ENCODE measurements around the gene SLC9A3.

SLC9A3 gene

DNA sequence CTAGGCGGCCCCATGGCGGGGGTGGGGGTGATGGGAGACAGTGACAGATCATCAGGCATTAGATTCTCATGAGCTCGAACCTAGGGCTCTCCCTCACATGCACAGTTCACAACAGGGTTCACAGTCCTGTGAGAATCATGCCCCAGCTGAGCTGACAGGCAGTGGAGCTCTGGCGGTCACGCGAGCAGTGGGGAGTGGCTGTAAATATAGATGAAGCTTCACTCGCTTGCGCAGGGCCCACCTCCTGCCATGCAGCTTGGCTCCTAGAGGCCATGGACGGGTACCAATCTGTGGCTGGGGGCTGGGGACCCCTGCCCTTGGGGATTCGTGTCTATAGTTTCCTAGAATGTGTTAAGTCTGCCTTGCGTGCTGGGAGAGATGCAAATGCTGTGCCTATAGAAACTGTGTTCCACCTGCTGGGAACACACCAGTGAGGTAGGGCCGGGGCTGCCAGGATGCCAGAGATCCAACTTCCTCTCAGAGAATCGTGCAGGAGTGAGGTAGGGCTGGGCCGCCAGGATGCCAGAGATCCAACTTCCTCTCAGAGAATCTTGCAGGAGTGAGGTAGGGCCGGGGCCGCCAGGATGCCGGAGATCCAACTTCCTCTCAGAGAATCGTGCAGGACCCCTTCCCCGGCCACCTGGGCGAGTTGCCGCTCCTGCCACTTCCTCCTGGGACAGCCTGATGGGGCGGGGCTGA, 95.3 kb downstream of the SLC9A3 start:
- Histone ChIP-seq H3K4me3 (ENCODE audit: low read length) (no peak overlapping the region), H3K36me3 (ENCODE audit: control insufficient read depth, insufficient read depth, low read length) (no peaks in the 10 kb centered on the region), H3K27me3 (ENCODE audit: control insufficient read depth, insufficient read depth, low read length) (no peaks in the 10 kb centered on the region), H3K4me1 (ENCODE audit: control insufficient read depth, insufficient read depth, low read length) (no peaks in the 10 kb centered on the region), H3K9ac (ENCODE audit: low read length) (no peak overlapping the region), H3K27ac (ENCODE audit: low read depth, low read length) (peak overlapping the region; percentile 65)

DNA sequence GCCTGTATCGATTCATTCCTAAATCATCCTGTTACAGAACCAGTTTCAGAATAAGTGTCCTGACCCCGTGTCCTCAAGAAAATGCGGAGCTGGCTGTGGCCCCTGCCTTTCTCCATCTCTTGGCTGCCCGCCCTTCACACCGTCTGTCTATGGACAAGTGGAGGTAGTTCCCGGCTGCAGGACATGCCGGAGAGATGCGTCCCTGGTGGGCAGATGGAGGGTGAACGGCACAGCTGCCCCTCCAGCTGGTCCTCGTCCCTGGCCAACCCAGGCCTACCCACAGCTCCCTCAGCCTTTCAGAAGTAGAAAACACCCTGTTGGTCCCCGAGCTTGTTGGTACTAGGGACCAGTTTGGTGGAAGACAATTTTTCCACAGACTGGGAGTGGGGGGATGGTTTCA, 96.0 kb downstream of the SLC9A3 start:
- H3K9ac ChIP-seq (ENCODE audit: low read length) = no peak overlapping the region
- H3K27ac ChIP-seq (ENCODE audit: low read depth, low read length) = no peak overlapping the region
- no peak overlapping the region for H3K4me3 ChIP-seq (ENCODE audit: low read length)
- H3K27me3 ChIP-seq (ENCODE audit: control insufficient read depth, insufficient read depth, low read length) = no peaks in the 10 kb centered on the region
- no peaks in the 10 kb centered on the region for H3K4me1 ChIP-seq (ENCODE audit: control insufficient read depth, insufficient read depth, low read length)
- no peaks in the 10 kb centered on the region for H3K36me3 ChIP-seq (ENCODE audit: control insufficient read depth, insufficient read depth, low read length)

DNA sequence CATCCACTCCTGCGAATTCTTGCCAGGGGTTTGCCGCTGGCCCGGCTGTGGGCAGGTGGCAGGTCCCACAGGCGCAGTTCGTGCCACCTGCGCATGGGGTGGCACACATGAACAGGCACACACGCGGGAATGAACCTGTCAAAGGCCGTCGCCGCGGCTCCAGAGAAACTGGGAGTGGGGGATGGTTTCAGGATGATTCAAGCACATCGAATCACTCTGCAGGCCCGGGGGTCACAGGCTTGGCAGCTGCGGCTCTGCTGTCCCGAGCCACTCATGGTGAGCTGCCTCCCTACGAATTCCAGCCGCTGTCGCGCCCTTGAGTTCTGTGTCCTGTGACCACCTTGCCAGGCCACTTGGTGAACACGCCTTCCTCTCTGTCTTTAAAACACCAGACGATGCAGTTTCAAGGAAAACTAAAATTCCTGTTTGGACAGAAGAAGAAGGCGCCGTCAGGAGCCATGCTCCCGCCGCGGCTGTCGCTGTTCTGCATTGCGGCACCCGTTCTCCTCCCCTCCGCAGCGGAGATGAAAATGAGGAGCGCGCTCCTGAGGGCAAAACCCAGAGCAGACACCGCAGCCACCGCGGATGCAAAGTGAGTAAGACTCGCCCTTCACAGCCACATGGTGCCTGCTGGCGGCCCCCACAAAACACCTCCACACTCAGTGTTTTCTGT, 96.7 kb downstream of the SLC9A3 start:
- H3K36me3 ChIP-seq (ENCODE audit: control insufficient read depth, insufficient read depth, low read length) = no peaks in the 10 kb centered on the region
- no peak overlapping the region for H3K4me3 ChIP-seq (ENCODE audit: low read length)
- no peak overlapping the region for H3K27ac ChIP-seq (ENCODE audit: low read depth, low read length)
- no peaks in the 10 kb centered on the region for H3K27me3 ChIP-seq (ENCODE audit: control insufficient read depth, insufficient read depth, low read length)
- H3K4me1 ChIP-seq (ENCODE audit: control insufficient read depth, insufficient read depth, low read length) = no peaks in the 10 kb centered on the region
- no peak overlapping the region for H3K9ac ChIP-seq (ENCODE audit: low read length)

DNA sequence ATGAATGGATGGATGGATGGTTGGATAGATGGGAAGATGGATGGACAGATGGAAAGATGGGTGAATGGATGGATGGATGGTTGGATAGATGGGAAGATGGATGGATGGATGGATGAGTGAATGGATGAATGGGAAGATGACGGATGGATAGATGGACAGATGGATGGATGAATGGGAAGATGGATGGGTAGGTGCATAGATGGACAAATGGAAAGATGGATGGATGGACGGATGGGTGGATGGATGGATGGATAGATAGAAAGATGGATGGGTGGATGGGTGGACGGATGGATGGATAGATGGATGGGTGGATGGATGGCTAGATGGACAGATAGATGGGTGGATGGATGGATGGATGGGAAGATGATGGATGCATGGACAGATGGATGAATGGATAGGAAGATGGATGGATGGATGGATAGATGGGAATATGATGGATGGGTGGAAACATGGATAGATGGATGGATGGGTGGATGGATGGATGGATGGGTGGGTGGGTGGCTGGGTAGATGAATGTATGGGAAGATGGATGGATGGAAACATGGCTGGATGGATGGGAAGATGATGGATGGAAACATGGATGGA, 97.8 kb downstream of the SLC9A3 start:
- no peak overlapping the region for H3K4me3 ChIP-seq (ENCODE audit: low read length)
- H3K9ac ChIP-seq (ENCODE audit: low read length) = no peak overlapping the region
- H3K4me1 ChIP-seq (ENCODE audit: control insufficient read depth, insufficient read depth, low read length) = no peaks in the 10 kb centered on the region
- no peaks in the 10 kb centered on the region for H3K27me3 ChIP-seq (ENCODE audit: control insufficient read depth, insufficient read depth, low read length)
- H3K36me3 ChIP-seq (ENCODE audit: control insufficient read depth, insufficient read depth, low read length) = no peaks in the 10 kb centered on the region
- H3K27ac ChIP-seq (ENCODE audit: low read depth, low read length) = no peak overlapping the region

DNA sequence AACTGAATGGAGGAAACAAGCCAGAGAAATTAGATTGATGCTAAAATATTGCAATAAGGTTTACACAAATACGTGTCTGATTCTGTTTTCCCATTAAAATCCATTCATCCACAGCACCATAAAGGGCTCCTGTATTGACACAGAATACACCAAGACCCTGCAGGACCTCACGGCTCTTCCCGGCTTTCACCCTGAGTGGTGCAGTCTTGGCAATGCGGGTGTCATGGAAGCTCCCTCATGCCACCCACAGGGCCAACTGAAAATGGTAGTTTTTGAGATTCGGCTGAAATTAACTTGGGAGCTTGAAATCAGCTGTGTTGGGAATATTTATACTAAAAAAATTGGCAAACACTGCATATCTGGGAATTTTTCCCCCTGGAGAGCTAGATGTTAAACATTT, 98.5 kb downstream of the SLC9A3 start:
- H3K9ac ChIP-seq (ENCODE audit: low read length) = no peak overlapping the region
- H3K27ac ChIP-seq (ENCODE audit: low read depth, low read length) = no peak overlapping the region
- no peak overlapping the region for H3K4me3 ChIP-seq (ENCODE audit: low read length)
- no peaks in the 10 kb centered on the region for H3K27me3 ChIP-seq (ENCODE audit: control insufficient read depth, insufficient read depth, low read length)
- no peaks in the 10 kb centered on the region for H3K36me3 ChIP-seq (ENCODE audit: control insufficient read depth, insufficient read depth, low read length)
- H3K4me1 ChIP-seq (ENCODE audit: control insufficient read depth, insufficient read depth, low read length) = no peaks in the 10 kb centered on the region

DNA sequence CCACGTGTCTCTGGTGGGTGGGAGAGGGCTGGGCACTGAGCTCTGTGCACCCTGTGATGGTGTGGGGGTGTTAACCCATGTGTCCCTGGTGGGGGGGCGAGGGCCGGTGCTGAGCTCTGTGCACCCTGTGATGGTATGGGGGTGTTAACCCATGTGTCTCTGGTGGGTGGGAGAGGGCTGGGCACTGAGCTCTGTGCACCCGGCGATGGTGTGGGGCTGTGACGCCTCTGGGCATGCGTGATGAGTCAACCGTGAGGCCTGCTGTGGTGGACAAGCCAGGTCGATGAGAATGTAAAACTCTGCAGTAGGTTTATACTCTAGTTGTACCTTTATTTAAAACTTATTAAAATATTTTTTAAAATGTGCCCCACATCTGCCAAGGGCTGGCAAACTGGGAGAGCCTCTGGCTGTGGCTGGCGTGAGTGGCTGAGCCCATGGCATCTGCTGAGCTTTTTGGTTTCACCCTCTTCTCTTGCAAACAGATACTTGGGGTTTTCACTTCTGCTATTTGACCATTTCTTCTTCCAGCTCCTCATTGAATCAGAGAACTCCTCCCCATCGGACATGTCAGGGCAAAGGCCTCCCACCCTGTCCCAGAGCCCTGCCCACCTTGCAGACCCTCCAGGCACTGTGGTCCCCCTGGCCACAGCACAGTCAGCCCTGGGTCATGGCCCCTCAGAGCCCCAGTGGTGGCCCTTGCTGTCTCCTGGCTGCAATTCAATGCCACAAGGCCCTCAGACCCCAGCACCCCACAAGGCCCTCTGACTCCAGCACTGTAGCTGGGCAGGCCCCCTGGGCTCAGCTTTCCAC, 99.7 kb downstream of the SLC9A3 start:
- Histone ChIP-seq H3K4me3 (ENCODE audit: low read length) (no peak overlapping the region), H3K4me1 (ENCODE audit: control insufficient read depth, insufficient read depth, low read length) (no peaks in the 10 kb centered on the region), H3K9ac (ENCODE audit: low read length) (no peak overlapping the region), H3K27ac (ENCODE audit: low read depth, low read length) (no peak overlapping the region), H3K36me3 (ENCODE audit: control insufficient read depth, insufficient read depth, low read length) (no peaks in the 10 kb centered on the region), H3K27me3 (ENCODE audit: control insufficient read depth, insufficient read depth, low read length) (no peaks in the 10 kb centered on the region)

DNA sequence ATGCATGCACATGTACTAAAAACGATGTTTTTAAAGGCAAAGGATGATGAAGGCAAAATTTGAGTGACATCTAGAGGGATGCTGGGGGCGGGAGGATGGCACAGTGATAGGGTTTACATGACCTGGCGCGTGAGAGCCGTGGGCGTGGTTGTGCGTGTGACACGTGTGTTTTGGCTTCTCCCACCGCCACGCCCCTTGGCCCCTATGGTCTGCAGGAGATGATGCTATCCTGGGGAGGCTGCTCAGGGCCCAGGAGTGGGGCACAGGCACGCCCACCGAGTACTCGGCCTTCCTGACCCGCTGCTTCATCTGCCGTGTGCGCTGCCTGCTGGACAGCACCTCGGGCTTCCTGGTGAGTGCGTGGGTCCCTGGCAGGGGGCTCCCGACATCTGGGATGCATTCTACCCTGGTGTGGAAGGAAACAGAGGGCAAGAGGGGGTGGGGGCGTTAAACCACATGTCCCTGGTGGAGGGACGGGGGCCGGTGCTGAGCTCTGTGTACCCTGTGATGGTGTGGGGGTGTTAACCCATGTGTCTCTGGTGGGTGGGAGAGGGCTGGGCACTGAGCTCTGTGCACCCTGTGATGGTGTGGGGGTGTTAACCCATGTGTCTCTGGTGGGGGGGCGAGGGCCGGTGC, 100.5 kb downstream of the SLC9A3 start:
- H3K36me3 ChIP-seq (ENCODE audit: control insufficient read depth, insufficient read depth, low read length) = no peaks in the 10 kb centered on the region
- no peak overlapping the region for H3K27ac ChIP-seq (ENCODE audit: low read depth, low read length)
- no peaks in the 10 kb centered on the region for H3K4me1 ChIP-seq (ENCODE audit: control insufficient read depth, insufficient read depth, low read length)
- H3K9ac ChIP-seq (ENCODE audit: low read length) = no peak overlapping the region
- no peak overlapping the region for H3K4me3 ChIP-seq (ENCODE audit: low read length)
- no peaks in the 10 kb centered on the region for H3K27me3 ChIP-seq (ENCODE audit: control insufficient read depth, insufficient read depth, low read length)

DNA sequence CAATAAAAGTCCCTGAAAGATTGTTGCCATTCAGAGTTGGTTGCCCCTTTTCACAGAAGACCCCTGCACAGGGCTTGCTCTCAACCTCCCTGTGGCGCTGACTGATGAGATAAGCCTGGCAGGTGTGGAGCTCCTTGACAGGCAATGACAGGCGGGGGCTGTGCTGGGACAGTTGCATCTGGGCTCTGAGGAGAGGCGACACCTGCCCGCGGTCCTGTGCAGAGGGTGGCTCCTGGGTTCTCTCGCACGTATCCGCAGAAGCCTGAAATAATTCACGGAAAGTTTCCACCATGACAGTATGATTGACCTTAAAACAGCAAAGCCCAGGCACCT, 101.0 kb downstream of the SLC9A3 start:
- no peaks in the 10 kb centered on the region for H3K27me3 ChIP-seq (ENCODE audit: control insufficient read depth, insufficient read depth, low read length)
- no peak overlapping the region for H3K4me3 ChIP-seq (ENCODE audit: low read length)
- no peaks in the 10 kb centered on the region for H3K36me3 ChIP-seq (ENCODE audit: control insufficient read depth, insufficient read depth, low read length)
- H3K27ac ChIP-seq (ENCODE audit: low read depth, low read length) = no peak overlapping the region
- no peaks in the 10 kb centered on the region for H3K4me1 ChIP-seq (ENCODE audit: control insufficient read depth, insufficient read depth, low read length)
- no peak overlapping the region for H3K9ac ChIP-seq (ENCODE audit: low read length)

DNA sequence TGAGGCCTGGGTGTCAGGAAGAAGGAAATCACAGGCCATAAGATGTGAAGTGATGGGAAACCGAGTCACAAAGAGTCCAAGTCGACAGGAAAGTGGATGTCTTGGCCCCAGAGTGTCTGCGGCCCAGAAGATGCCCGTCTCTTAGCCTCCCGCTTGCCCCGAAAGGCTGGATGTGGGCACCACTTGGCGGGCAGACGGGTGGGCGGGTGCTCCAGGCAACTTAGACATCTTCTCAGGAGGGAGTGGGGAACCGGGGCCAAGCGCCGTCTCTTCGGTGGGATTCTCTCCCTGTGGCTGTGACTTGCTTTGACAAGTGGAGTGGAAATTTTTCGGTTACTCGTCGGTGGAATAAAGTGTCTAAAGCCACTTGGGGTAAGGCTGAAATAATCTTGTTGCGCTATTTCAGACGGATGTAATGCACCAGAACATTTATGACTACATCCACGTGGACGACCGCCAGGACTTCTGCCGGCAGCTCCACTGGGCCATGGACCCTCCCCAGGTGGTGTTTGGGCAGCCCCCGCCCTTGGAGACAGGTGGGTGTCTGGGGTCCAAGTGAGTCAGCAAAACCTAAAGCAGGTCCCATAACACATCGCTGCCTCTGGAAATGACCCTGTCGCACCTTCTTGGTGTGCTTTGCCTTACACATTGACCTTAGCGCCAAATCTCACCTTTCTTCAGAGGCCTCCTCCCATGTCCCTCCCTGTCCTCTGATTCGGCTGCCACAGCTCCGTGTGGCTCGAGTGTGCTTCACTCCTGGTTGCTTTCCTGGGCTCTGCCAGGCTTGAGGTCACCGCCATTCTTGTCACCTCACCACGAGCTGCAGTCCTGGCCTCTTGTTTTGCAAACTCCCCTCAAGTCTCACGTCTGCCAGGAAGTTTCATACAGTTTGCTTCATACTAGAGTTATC, 101.7 kb downstream of the SLC9A3 start:
- Histone ChIP-seq H3K36me3 (ENCODE audit: control insufficient read depth, insufficient read depth, low read length) (no peaks in the 10 kb centered on the region), H3K9ac (ENCODE audit: low read length) (no peak overlapping the region), H3K27me3 (ENCODE audit: control insufficient read depth, insufficient read depth, low read length) (no peaks in the 10 kb centered on the region), H3K4me1 (ENCODE audit: control insufficient read depth, insufficient read depth, low read length) (no peaks in the 10 kb centered on the region), H3K4me3 (ENCODE audit: low read length) (no peak overlapping the region), H3K27ac (ENCODE audit: low read depth, low read length) (no peak overlapping the region)

DNA sequence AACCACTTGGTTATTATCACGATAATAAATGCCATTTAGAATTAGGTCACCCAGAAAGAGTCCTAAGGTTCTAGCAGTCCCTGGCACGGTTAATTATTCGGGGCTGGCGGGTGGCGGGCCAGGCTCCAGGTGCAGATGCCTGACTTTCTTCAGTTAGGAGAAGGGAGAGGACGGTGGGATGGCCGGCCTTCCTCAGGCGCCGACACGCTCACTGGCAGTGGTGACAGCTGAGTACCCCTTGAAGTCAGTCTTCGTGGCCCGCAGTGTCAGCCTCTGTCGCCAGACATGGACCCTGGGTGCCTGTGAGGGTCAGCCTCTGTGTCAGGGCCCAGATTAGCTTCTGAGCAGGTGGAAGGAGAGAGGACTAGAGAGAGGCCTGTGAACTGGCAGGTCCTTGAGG, 102.3 kb downstream of the SLC9A3 start:
- Histone ChIP-seq H3K4me3 (ENCODE audit: low read length) (no peak overlapping the region), H3K27me3 (ENCODE audit: control insufficient read depth, insufficient read depth, low read length) (no peaks in the 10 kb centered on the region), H3K9ac (ENCODE audit: low read length) (no peak overlapping the region), H3K27ac (ENCODE audit: low read depth, low read length) (no peak overlapping the region), H3K4me1 (ENCODE audit: control insufficient read depth, insufficient read depth, low read length) (no peaks in the 10 kb centered on the region), H3K36me3 (ENCODE audit: control insufficient read depth, insufficient read depth, low read length) (no peaks in the 10 kb centered on the region)

DNA sequence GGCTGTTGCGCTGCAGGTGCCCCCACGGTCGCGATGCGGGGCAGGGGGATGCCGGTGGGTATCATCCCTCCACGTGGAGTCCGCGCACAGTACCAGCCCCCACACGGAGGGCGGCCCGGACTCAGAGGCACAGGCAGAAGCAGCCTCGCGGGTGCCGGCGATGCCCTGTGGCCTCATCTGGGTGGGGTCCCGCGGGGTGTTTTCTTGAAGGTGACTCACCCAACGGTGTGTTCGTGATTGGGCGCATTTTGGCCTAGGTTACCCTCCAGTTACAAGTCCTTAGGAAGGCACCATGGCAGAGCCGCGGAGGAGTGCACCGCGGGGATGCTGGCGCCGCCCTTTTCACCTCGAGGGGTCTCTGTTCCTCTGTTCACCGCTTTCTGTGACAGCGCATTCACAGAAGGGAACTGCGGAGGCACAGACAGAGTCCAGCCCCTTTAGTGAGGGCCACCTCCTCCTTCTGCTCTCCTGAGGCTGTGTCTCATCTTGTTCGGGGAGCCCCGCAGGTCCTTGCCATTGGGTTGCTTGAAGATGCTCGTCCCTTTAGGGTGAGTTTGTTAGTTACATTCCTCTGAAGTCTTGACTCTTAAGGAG, 102.9 kb downstream of the SLC9A3 start:
- Histone ChIP-seq H3K36me3 (ENCODE audit: control insufficient read depth, insufficient read depth, low read length) (no peaks in the 10 kb centered on the region), H3K4me3 (ENCODE audit: low read length) (no peak overlapping the region), H3K9ac (ENCODE audit: low read length) (no peak overlapping the region), H3K27ac (ENCODE audit: low read depth, low read length) (no peak overlapping the region), H3K4me1 (ENCODE audit: control insufficient read depth, insufficient read depth, low read length) (peaks cover under 1% of the 10 kb centered on the region), H3K27me3 (ENCODE audit: control insufficient read depth, insufficient read depth, low read length) (no peaks in the 10 kb centered on the region)
